ENCODE data around the gene MAGEA6. TPM values are rescaled to one million over a fixed set of nuclear protein-coding genes. Genes with fewer than 3 reads are reported as not detected.
"Not testable (repeated sequence)": the region's sequence is repeated elsewhere in the genome, so short reads cannot be mapped to it uniquely, and the experiment has no call there.

Gene MAGEA6
- total and polyA plus RNA-seq, 2 experiments from 2014 or later, result not detected

- H3K9me3 ChIP-seq (ENCODE audit: low read depth); H3K36me3 ChIP-seq (ENCODE audit: low read depth); H3K27me3 ChIP-seq (replicated peaks; ENCODE audit: insufficient read depth); H3K79me2 ChIP-seq (ENCODE audit: insufficient read depth); H4K20me1 ChIP-seq (ENCODE audit: insufficient read depth); H3K4me2 ChIP-seq (ENCODE audit: unreplicated experiment); H2AFZ ChIP-seq; H3K4me3 ChIP-seq; H3K9ac ChIP-seq; H3K9me2 ChIP-seq (ENCODE audit: insufficient read depth); H3F3A ChIP-seq (ENCODE audit: insufficient read depth); H3K4me1 ChIP-seq (ENCODE audit: insufficient read depth); in situ Hi-C loops (cut with MboI); DNase-seq; H3K27ac ChIP-seq: not testable (repeated sequence)
- no CpG with 5 or more reads among the region's 35 CpGs for WGBS, 2 experiments (ENCODE audit: low coverage in 1 of 2, low lambda C conversion rate in 2 of 2, missing lambda C conversion rate in 2 of 2)
Measured at GRCh38 chrX:152753686-152754650, 15.5 kb downstream of the MAGEA6 start, which contains the start of gene MAGEA2. Gene MAGEA2 (minus strand): TSS chrX:152753842. CDS start chrX:152751363, 2,479 bp downstream.

GRCh38 chrX:152738560-152738959 lies 30.9 kb downstream of the MAGEA6 start:
- TF ChIP-seq EZH2phosphoT487 (IDR thresholded peaks at IDR 0.05; ENCODE audit: insufficient read depth, low read depth), result no peak
- TF ChIP-seq EZH2 (IDR thresholded peaks at IDR 0.05; ENCODE audit: insufficient read depth, poor library complexity, severe bottlenecking), result no peak
- Histone ChIP-seq H3K9ac (no peak overlapping the region), H3F3A (ENCODE audit: insufficient read depth) (no peaks in the 10 kb centered on the region), H3K27ac (no peak overlapping the region), H2AFZ (no peak overlapping the region), H3K36me3 (ENCODE audit: low read depth) (no peaks in the 10 kb centered on the region), H4K20me1 (ENCODE audit: insufficient read depth) (no peaks in the 10 kb centered on the region), H3K4me3 (no peak overlapping the region), H3K4me1 (ENCODE audit: insufficient read depth) (no peaks in the 10 kb centered on the region), H3K9me3 (ENCODE audit: low read depth) (no peaks in the 10 kb centered on the region), H3K79me2 (ENCODE audit: insufficient read depth) (no peaks in the 10 kb centered on the region), H3K27me3 (replicated peaks; ENCODE audit: insufficient read depth) (no peaks in the 10 kb centered on the region), H3K9me2 (ENCODE audit: insufficient read depth) (no peaks in the 10 kb centered on the region), H3K4me2 (ENCODE audit: unreplicated experiment) (no peak overlapping the region)
- DNase-seq, result no peak
- in situ Hi-C loops (cut with MboI), result no loop called here
- 18 to 36% methylated on average over 4 to 5 of the region's 5 CpGs for WGBS, 2 experiments (ENCODE audit: low coverage in 1 of 2, low lambda C conversion rate in 2 of 2, missing lambda C conversion rate in 2 of 2)

- H3K27ac ChIP-seq; DNase-seq; H3K9ac ChIP-seq; H3K36me3 ChIP-seq (ENCODE audit: low read depth); in situ Hi-C loops (cut with MboI); H3K79me2 ChIP-seq (ENCODE audit: insufficient read depth); H3K9me2 ChIP-seq (ENCODE audit: insufficient read depth); H3K9me3 ChIP-seq (ENCODE audit: low read depth); H3F3A ChIP-seq (ENCODE audit: insufficient read depth); H3K4me1 ChIP-seq (ENCODE audit: insufficient read depth); H2AFZ ChIP-seq; H3K27me3 ChIP-seq (replicated peaks; ENCODE audit: insufficient read depth); H4K20me1 ChIP-seq (ENCODE audit: insufficient read depth); H3K4me3 ChIP-seq; H3K4me2 ChIP-seq (ENCODE audit: unreplicated experiment): not testable (repeated sequence)
- 36 to 42% methylated on average over 5 to 12 of the region's 12 CpGs for WGBS, 2 experiments (ENCODE audit: low coverage in 1 of 2, low lambda C conversion rate in 2 of 2, missing lambda C conversion rate in 2 of 2)
Measured at GRCh38 chrX:152736528-152736927, 33.0 kb downstream of the MAGEA6 start.

GRCh38 chrX:152735860-152736511 lies 33.5 kb downstream of the MAGEA6 start:
- Histone ChIP-seq H3K27me3 (replicated peaks; ENCODE audit: insufficient read depth) (no peaks in the 10 kb centered on the region), H3K4me1 (ENCODE audit: insufficient read depth) (no peaks in the 10 kb centered on the region), H3K4me2 (ENCODE audit: unreplicated experiment) (no peak overlapping the region), H3K4me3 (no peak overlapping the region), H2AFZ (no peak overlapping the region), H3K9ac (no peak overlapping the region), H3K9me3 (ENCODE audit: low read depth) (no peaks in the 10 kb centered on the region), H3K79me2 (ENCODE audit: insufficient read depth) (no peaks in the 10 kb centered on the region), H3K27ac (no peak overlapping the region), H3K36me3 (ENCODE audit: low read depth) (no peaks in the 10 kb centered on the region), H3F3A (ENCODE audit: insufficient read depth) (no peaks in the 10 kb centered on the region), H3K9me2 (ENCODE audit: insufficient read depth) (no peaks in the 10 kb centered on the region), H4K20me1 (ENCODE audit: insufficient read depth) (no peaks in the 10 kb centered on the region)
- WGBS, 2 experiments (ENCODE audit: low coverage in 1 of 2, low lambda C conversion rate in 2 of 2, missing lambda C conversion rate in 2 of 2), result 23 to 45% methylated on average over 7 to 9 of the region's 12 CpGs
- in situ Hi-C loops (cut with MboI), result no loop called here
- no peak for DNase-seq
- TF ChIP-seq EZH2phosphoT487 (IDR thresholded peaks at IDR 0.05; ENCODE audit: insufficient read depth, low read depth) (no peak), EZH2 (IDR thresholded peaks at IDR 0.05; ENCODE audit: insufficient read depth, poor library complexity, severe bottlenecking) (no peak)

All from GM23248 (cell line).